Kidney (tissue), 14 donors: ENCODE results near the gene C2CD2. TPM values are rescaled to one million over a fixed set of nuclear protein-coding genes. Genes with fewer than 3 reads are reported as not detected.

Experiments used
- DNase-seq, 5 donors: peaks; one replicate each; pipeline ENCODE4 v3.0.0-alpha.2; 2013 to 2020
- FAIRE-seq: peaks from 2 replicates; lab custom pipeline; 2012; peaks lifted over from hg19 to GRCh38; lab: Jason Lieb, UNC
- H3K27ac ChIP-seq, 2 donors: one replicate each; pipeline ENCODE4 v1.7.0; 2013; ENCODE audit warnings: low read depth in 2 of 2, low read length in 2 of 2, inconsistent platforms in 1 of 2
- H3K27me3 ChIP-seq: one replicate; pipeline ENCODE4 v1.7.1; 2013; ENCODE audit warnings: low read length, inconsistent platforms; ENCODE audit not compliant: control insufficient read depth, insufficient read depth
- H3K36me3 ChIP-seq, 3 donors: one replicate each; pipeline versions ENCODE4 v1.7.0 to v1.7.1; 2013; ENCODE audit warnings: low read length in 3 of 3, control low read depth in 1 of 3, inconsistent platforms in 1 of 3; ENCODE audit not compliant: insufficient read depth in 3 of 3, control insufficient read depth in 2 of 3
- H3K4me1 ChIP-seq, 3 donors: one replicate each; pipeline versions ENCODE4 v1.7.0 to v1.7.1; 2013; ENCODE audit warnings: low read length in 3 of 3, inconsistent platforms in 1 of 3, low read depth in 1 of 3; ENCODE audit not compliant: control insufficient read depth in 2 of 3, insufficient read depth in 2 of 3
- H3K4me3 ChIP-seq, 3 donors: one replicate each; pipeline versions ENCODE4 v1.7.0 to v1.8.1; 2013; ENCODE audit warnings: low read length in 3 of 3, control low read depth in 1 of 3, inconsistent platforms in 1 of 3
- H3K9ac ChIP-seq, 3 donors: one replicate each; pipeline versions ENCODE4 v1.7.0 to v1.7.1; 2013; ENCODE audit warnings: low read length in 3 of 3, control low read depth in 1 of 3, inconsistent platforms in 1 of 3
- H3K9me3 ChIP-seq, 3 donors: one replicate each; pipeline versions ENCODE4 v1.7.0 to v1.7.1; 2013; ENCODE audit warnings: low read length in 3 of 3, control low read depth in 1 of 3, inconsistent platforms in 1 of 3; ENCODE audit not compliant: control insufficient read depth in 2 of 3, insufficient read depth in 1 of 3
- intact Hi-C: fragments of 100-400 bp; cut with DNase I; formaldehyde crosslinking; loops from one replicate; pipeline ENCODE4 v1.11.1; 2022
- polyA plus RNA-seq: library from polyadenylated mRNA; stranded (reverse); fragments of 350-450 nt; fragmentation: Illumina TruSeq; extraction: RNeasy Lipid Tissue Mini Kit (QIAGEN cat#74804); gene quantifications from one replicate; pipeline ENCODE4 v1.2.3, GENCODE V29; 2014; ENCODE audit warnings: low read depth, low replicate concordance; ENCODE audit not compliant: insufficient read depth
- total RNA-seq: library from RNA; stranded (reverse); fragmentation: NEBNext Ultra II Directional; extraction: Animal tissue kit (Norgen Biotek cat#: 25700); gene quantifications from one replicate; pipeline ENCODE4 v1.2.1, GENCODE V29; 2021
- TF ChIP-seq, protein P1 (sequence below): IDR thresholded peaks from 3 replicates; pipeline ENCODE4 v1.5.1; 2012; ENCODE audit warnings: mild to moderate bottlenecking, moderate library complexity, borderline replicate concordance; ENCODE audit not compliant: insufficient read depth; ENCODE audit errors: extremely low read depth
- donor health status: control.
- donor health status: control.
- donor health status: control.
- donor health status: control.
- donor health status: control.
- donor health status: DM: yes; HTN: yes; CAD: no.
- donor health status: Normal renal cell carcinoma (clear cell type).

The C2CD2 gene
- total and polyA plus RNA-seq, 2 donors from 2014 or later: 7.6 to 25.6 TPM

DNA sequence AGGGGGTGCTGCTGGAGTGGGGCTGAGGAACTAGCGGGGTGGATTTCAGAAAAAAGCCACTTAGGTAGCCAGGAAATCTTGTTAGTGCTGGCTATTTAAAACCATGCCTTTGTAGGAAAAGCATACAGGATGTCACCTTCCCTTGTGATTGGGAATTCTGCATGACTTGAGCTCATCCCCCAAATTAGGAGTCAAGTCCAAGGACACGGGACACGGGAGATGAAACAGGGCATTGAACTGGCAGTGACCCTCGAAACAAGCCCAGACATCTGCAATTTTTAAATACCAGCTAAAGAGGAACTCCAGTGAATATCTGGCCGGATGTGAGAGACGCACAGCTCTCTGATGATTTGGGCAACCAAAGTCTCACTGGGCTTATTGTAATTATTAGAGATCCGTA lies 32.8 kb downstream of the C2CD2 start:
- TF ChIP-seq, protein P1, sequence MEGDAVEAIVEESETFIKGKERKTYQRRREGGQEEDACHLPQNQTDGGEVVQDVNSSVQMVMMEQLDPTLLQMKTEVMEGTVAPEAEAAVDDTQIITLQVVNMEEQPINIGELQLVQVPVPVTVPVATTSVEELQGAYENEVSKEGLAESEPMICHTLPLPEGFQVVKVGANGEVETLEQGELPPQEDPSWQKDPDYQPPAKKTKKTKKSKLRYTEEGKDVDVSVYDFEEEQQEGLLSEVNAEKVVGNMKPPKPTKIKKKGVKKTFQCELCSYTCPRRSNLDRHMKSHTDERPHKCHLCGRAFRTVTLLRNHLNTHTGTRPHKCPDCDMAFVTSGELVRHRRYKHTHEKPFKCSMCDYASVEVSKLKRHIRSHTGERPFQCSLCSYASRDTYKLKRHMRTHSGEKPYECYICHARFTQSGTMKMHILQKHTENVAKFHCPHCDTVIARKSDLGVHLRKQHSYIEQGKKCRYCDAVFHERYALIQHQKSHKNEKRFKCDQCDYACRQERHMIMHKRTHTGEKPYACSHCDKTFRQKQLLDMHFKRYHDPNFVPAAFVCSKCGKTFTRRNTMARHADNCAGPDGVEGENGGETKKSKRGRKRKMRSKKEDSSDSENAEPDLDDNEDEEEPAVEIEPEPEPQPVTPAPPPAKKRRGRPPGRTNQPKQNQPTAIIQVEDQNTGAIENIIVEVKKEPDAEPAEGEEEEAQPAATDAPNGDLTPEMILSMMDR: no peak
- H3K36me3 ChIP-seq: peaks cover 3 to 7% (median 6%) of the 10 kb centered on the region in 3 donors
- no peak overlapping the region for H3K9ac ChIP-seq
- H3K9me3 ChIP-seq: no peaks in the 10 kb centered on the region
- no peak overlapping the region for H3K4me3 ChIP-seq
- H3K27me3 ChIP-seq: no peaks in the 10 kb centered on the region
- H3K27ac ChIP-seq: no peak overlapping the region
- FAIRE-seq (no peak), DNase-seq (peak in 1 of 5 donors; percentile 33)
- peaks cover 0 to 15% (median 8%) of the 10 kb centered on the region in 3 donors for H3K4me1 ChIP-seq
- intact Hi-C loops: no loop called here

DNA sequence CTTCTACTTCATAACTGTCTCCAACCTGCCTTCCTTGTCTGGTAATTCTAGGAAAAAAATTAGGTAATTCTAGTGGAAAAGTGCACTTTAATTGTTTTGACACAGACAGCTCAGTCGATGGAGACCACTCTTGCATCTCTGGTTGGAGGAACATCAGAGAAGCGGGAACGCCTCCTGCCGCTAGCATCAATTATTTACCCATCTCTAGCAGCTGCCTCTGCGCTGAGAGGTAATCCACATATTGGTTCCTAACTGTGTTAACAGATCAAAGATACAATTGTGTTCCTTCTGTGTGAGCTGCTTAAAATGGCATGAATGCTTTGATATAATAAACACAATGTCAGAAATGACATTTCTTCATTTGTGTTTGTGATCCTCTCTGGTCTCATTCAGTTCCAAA lies 33.3 kb downstream of the C2CD2 start:
- H3K9me3 ChIP-seq: no peaks in the 10 kb centered on the region
- H3K4me3 ChIP-seq: no peak overlapping the region
- no peak overlapping the region for H3K9ac ChIP-seq
- H3K4me1 ChIP-seq: peaks cover 0 to 10% (median 5%) of the 10 kb centered on the region in 3 donors
- no peak for DNase-seq
- FAIRE-seq: no peak
- H3K36me3 ChIP-seq: peaks cover 4 to 7% (median 6%) of the 10 kb centered on the region in 3 donors
- H3K27ac ChIP-seq: no peak overlapping the region
- intact Hi-C loops: no loop called here
- H3K27me3 ChIP-seq: no peaks in the 10 kb centered on the region
- TF ChIP-seq, protein P1: no peak

DNA sequence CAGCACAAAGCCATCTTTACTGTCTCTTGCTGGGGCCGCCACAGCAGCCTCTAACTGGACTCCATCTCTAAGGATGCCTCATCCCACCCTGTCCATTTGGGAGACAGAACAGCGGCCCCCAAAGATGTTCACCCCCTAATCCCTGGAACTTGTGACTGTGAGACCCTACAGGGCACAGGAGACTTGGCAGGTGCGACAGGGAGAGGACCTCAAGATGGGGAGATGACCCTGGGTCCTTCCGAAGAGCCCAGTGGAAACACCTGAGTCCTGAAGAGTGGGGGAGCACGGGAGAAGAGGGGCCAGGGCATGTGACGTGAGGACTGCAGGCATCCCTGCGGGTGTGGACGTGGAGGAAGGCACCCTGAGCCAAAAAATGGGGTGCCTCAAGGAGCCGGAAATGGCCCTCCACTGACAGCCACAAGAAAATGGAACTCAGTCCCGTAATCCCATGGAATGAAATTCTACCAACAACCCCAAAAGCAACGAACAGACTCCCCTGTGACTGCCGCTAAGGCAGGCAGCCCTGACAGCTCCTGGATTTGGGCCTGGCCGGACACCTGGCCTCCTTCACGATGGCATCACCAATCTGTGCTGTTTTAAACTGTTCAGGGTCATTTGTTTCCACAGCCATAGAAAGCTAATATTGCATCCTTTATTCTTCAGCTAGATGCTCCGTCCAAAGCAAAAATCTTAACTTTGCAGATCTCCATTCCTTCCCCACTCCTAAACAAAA lies 34.0 kb downstream of the C2CD2 start:
- FAIRE-seq (no peak), DNase-seq (no peak)
- TF ChIP-seq, protein P1: no peak

More for the DNA sequence above, 34.0 kb downstream of the C2CD2 start:
- Histone ChIP-seq H3K27me3 (no peaks in the 10 kb centered on the region), H3K36me3 (peaks cover 4 to 7% (median 6%) of the 10 kb centered on the region in 3 donors), H3K9ac (no peak overlapping the region), H3K4me3 (no peak overlapping the region), H3K4me1 (peaks cover 0 to 7% (median 0%) of the 10 kb centered on the region in 3 donors), H3K27ac (no peak overlapping the region), H3K9me3 (no peaks in the 10 kb centered on the region)
- intact Hi-C loops: no loop called here
